H9 (cell line): ENCODE measurements around the gene CFAP100. TPM values are rescaled to one million over a fixed set of nuclear protein-coding genes. Genes with fewer than 3 reads are reported as not detected.

Source experiments
- DNase-seq: peaks from one replicate; pipeline ENCODE4 v3.0.0-alpha.2; 2017
- H2AFZ ChIP-seq: one replicate; pipeline ENCODE4 v1.6.1; 2013; ENCODE audit warnings: mild to moderate bottlenecking, low read length, control low read depth, moderate library complexity
- H2AK5ac ChIP-seq: 2 replicates; pipeline ENCODE4 v1.6.1; 2013; ENCODE audit warnings: low read length, control low read depth, mixed read lengths; ENCODE audit not compliant: insufficient read length
- H2BK120ac ChIP-seq: one replicate; pipeline ENCODE4 v1.6.1; 2013; ENCODE audit warnings: low read depth, mild to moderate bottlenecking, low read length, control low read depth, inconsistent platforms; ENCODE audit not compliant: poor library complexity, severe bottlenecking
- H2BK12ac ChIP-seq: 2 replicates; pipeline ENCODE4 v1.6.1; 2013; ENCODE audit warnings: low read length, control low read depth, mixed read lengths, low read depth; ENCODE audit not compliant: insufficient read length
- H2BK15ac ChIP-seq: 2 replicates; pipeline ENCODE4 v1.6.1; 2013; ENCODE audit warnings: low read depth, low read length, control low read depth
- H2BK20ac ChIP-seq: one replicate; pipeline ENCODE4 v1.6.1; 2013; ENCODE audit warnings: low read depth, mild to moderate bottlenecking, low read length, control low read depth, inconsistent platforms; ENCODE audit not compliant: poor library complexity, severe bottlenecking
- H2BK5ac ChIP-seq: 2 replicates; pipeline ENCODE4 v1.6.1; 2013; ENCODE audit warnings: low read length, control low read depth, mixed read lengths; ENCODE audit not compliant: insufficient read length
- H3K14ac ChIP-seq: 2 replicates; pipeline ENCODE4 v1.6.1; 2013; ENCODE audit warnings: low read length, control low read depth; ENCODE audit not compliant: insufficient read depth
- H3K18ac ChIP-seq: 2 replicates; pipeline ENCODE4 v1.6.1; 2013; ENCODE audit warnings: low read depth, mild to moderate bottlenecking, mixed read lengths, low read length, control low read depth; ENCODE audit not compliant: insufficient read length
- H3K23ac ChIP-seq: 2 replicates; pipeline ENCODE4 v1.6.1; 2013; ENCODE audit warnings: low read length, control low read depth, mixed read lengths, low read depth; ENCODE audit not compliant: insufficient read length
- H3K23me2 ChIP-seq: 2 replicates; pipeline ENCODE4 v1.6.1; 2013; ENCODE audit warnings: low read depth, mild to moderate bottlenecking, mixed read lengths, low read length, control low read depth; ENCODE audit not compliant: insufficient read length, poor library complexity, severe bottlenecking
- H3K27ac ChIP-seq: 2 replicates; pipeline ENCODE4 v1.5.1; 2013; ENCODE audit warnings: low read length, control low read depth, mixed read lengths, low read depth; ENCODE audit not compliant: insufficient read length
- H3K27me3 ChIP-seq: 2 replicates; pipeline ENCODE4 v1.6.1; 2013; ENCODE audit warnings: low read length, control low read depth, inconsistent platforms; ENCODE audit not compliant: insufficient read depth
- H3K4ac ChIP-seq: 2 replicates; pipeline ENCODE4 v1.6.1; 2013; ENCODE audit warnings: low read depth, mild to moderate bottlenecking, control low read depth, inconsistent platforms, low read length, moderate library complexity
- H3K4me1 ChIP-seq: 2 replicates; pipeline ENCODE4 v1.6.1; 2013; ENCODE audit warnings: low read length, control low read depth, inconsistent platforms; ENCODE audit not compliant: insufficient read depth
- H3K4me2 ChIP-seq: 2 replicates; pipeline ENCODE4 v1.6.1; 2013; ENCODE audit warnings: low read length, control low read depth, mixed read lengths; ENCODE audit not compliant: insufficient read length, insufficient read depth
- H3K56ac ChIP-seq: 2 replicates; pipeline ENCODE4 v1.6.1; 2013; ENCODE audit warnings: low read depth, mild to moderate bottlenecking, mixed read lengths, low read length, control low read depth; ENCODE audit not compliant: insufficient read length
- H3K79me1 ChIP-seq: 2 replicates; pipeline ENCODE4 v1.6.1; 2013; ENCODE audit warnings: low read depth, mild to moderate bottlenecking, moderate library complexity, low read length, control low read depth, inconsistent platforms; ENCODE audit not compliant: insufficient read depth, poor library complexity, severe bottlenecking
- H3K79me2 ChIP-seq: 2 replicates; pipeline ENCODE4 v1.6.1; 2013; ENCODE audit warnings: low read length, control low read depth, inconsistent platforms; ENCODE audit not compliant: insufficient read depth
- H3K9ac ChIP-seq: 2 replicates; pipeline ENCODE4 v1.6.1; 2013; ENCODE audit warnings: low read length, control low read depth, mixed read lengths; ENCODE audit not compliant: insufficient read length; ENCODE audit errors: extremely low read depth
- H3K9me3 ChIP-seq: one replicate; pipeline ENCODE4 v1.6.1; 2013; ENCODE audit warnings: low read depth, low read length, inconsistent platforms; ENCODE audit not compliant: control insufficient read depth
- H3T11ph ChIP-seq: one replicate; pipeline ENCODE4 v1.6.1; 2013; ENCODE audit warnings: mild to moderate bottlenecking, low read length, control low read depth, inconsistent platforms
- H4K20me1 ChIP-seq: one replicate; pipeline ENCODE4 v1.6.1; 2013; ENCODE audit not compliant: control insufficient read depth, insufficient read length, insufficient read depth
- H4K5ac ChIP-seq: 2 replicates; pipeline ENCODE4 v1.6.1; 2013; ENCODE audit warnings: low read depth, mild to moderate bottlenecking, mixed read lengths, low read length, control low read depth; ENCODE audit not compliant: insufficient read length
- H4K8ac ChIP-seq: replicated peaks from 2 replicates; pipeline ENCODE4 v1.6.1; 2013; ENCODE audit warnings: low read length, control low read depth, mixed read lengths, low read depth; ENCODE audit not compliant: insufficient read length
- H4K91ac ChIP-seq: 2 replicates; pipeline ENCODE4 v1.6.1; 2013; ENCODE audit warnings: low read depth, mild to moderate bottlenecking, moderate library complexity, mixed read lengths, low read length, control low read depth; ENCODE audit not compliant: insufficient read length
- H3K27ac Mint-ChIP-seq, 3 experiments: 2 replicates in 2 of 3; 3 replicates in 1 of 3; pipeline ENCODE4 v1.8.0; 2020 to 2021; ENCODE audit warnings: mixed read lengths in 3 of 3, mild to moderate bottlenecking in 1 of 3, moderate library complexity in 1 of 3
- H3K27me3 Mint-ChIP-seq: 2 replicates; pipeline ENCODE4 v1.8.0; 2021; ENCODE audit warnings: low read depth, mild to moderate bottlenecking, moderate library complexity, mixed read lengths
- H3K36me3 Mint-ChIP-seq, 3 experiments: 2 replicates in 2 of 3; 3 replicates in 1 of 3; pipeline ENCODE4 v1.8.0; 2020 to 2021; ENCODE audit warnings: low read depth in 3 of 3, mixed read lengths in 3 of 3; ENCODE audit not compliant: insufficient read depth in 1 of 3
- H3K4me1 Mint-ChIP-seq, 2 experiments: 2 replicates each; pipeline ENCODE4 v1.8.0; 2020; ENCODE audit warnings: mixed read lengths in 2 of 2
- H3K4me3 Mint-ChIP-seq, 2 experiments: 2 replicates in 1 of 2; 3 replicates in 1 of 2; pipeline ENCODE4 v1.8.0; 2020 to 2021; ENCODE audit warnings: mild to moderate bottlenecking in 2 of 2, mixed read lengths in 2 of 2, moderate library complexity in 1 of 2
- H3K9me3 Mint-ChIP-seq, 2 experiments: 2 replicates in 1 of 2; 3 replicates in 1 of 2; pipeline ENCODE4 v1.8.0; 2020; ENCODE audit warnings: mild to moderate bottlenecking in 2 of 2, mixed read lengths in 2 of 2, moderate library complexity in 1 of 2
- WGBS: extraction: QIAGEN DNeasy Blood & Tissue Kit; methylation state at CpG from one replicate; pipeline ENCODE4 v1.1.7; 2013; ENCODE audit warnings: missing lambda C conversion rate, low lambda C conversion rate, mixed read lengths; ENCODE audit not compliant: insufficient read length; ENCODE audit errors: extremely low coverage; 5-methylcytosine and 5-hydroxymethylcytosine counted together
- total RNA-seq: library from RNA; stranded (reverse); gene quantifications from 2 replicates; pipeline ENCODE4 v1.2.1, GENCODE V29; 2021
- TF ChIP-seq, protein P1 (sequence below): fragments of 200-600 bp; sonication (generic); conservative IDR thresholded peaks from 3 replicates; pipeline ENCODE4 v1.8.0; 2021; ENCODE audit warnings: antibody characterized with exemption, mild to moderate bottlenecking

CFAP100 gene
- total RNA-seq, 1 experiment from 2014 or later = 0.44 TPM

GRCh38 chr3:126399756-126400155, 5.0 kb downstream of the CFAP100 start:
- no peak overlapping the region for H3K4me3 Mint-ChIP-seq
- H3K4me1 ChIP-seq = no peaks in the 10 kb centered on the region; the same call in 1 of the 2 replicates
- H4K5ac ChIP-seq = no peak overlapping the region
- H2AK5ac ChIP-seq = no peak overlapping the region
- H3K4me2 ChIP-seq = no peak overlapping the region
- peaks cover 10% of the 10 kb centered on the region; the same call in 1 of the 2 replicates for H3K27me3 ChIP-seq
- H3T11ph ChIP-seq = no peak overlapping the region
- no peak overlapping the region for H2BK20ac ChIP-seq
- no peak overlapping the region for H3K56ac ChIP-seq
- TF ChIP-seq, protein P1, sequence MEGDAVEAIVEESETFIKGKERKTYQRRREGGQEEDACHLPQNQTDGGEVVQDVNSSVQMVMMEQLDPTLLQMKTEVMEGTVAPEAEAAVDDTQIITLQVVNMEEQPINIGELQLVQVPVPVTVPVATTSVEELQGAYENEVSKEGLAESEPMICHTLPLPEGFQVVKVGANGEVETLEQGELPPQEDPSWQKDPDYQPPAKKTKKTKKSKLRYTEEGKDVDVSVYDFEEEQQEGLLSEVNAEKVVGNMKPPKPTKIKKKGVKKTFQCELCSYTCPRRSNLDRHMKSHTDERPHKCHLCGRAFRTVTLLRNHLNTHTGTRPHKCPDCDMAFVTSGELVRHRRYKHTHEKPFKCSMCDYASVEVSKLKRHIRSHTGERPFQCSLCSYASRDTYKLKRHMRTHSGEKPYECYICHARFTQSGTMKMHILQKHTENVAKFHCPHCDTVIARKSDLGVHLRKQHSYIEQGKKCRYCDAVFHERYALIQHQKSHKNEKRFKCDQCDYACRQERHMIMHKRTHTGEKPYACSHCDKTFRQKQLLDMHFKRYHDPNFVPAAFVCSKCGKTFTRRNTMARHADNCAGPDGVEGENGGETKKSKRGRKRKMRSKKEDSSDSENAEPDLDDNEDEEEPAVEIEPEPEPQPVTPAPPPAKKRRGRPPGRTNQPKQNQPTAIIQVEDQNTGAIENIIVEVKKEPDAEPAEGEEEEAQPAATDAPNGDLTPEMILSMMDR = no peak
- no peaks in the 10 kb centered on the region for H3K79me1 ChIP-seq
- H3K4ac ChIP-seq = no peak overlapping the region
- H2BK120ac ChIP-seq = no peak overlapping the region
- H2BK15ac ChIP-seq = no peak overlapping the region
- peaks cover 22 to 27% of the 10 kb centered on the region in 2 experiments for H3K4me1 Mint-ChIP-seq
- no CpG with 5 or more reads among the region's 4 CpGs for WGBS
- no peak overlapping the region for H2BK12ac ChIP-seq
- H3K27ac ChIP-seq = no peak overlapping the region
- H4K20me1 ChIP-seq = no peaks in the 10 kb centered on the region
- no peak overlapping the region for H4K8ac ChIP-seq
- H3K9ac ChIP-seq = no peak overlapping the region
- no peak overlapping the region for H2AFZ ChIP-seq
- H3K27me3 Mint-ChIP-seq = peaks cover 27% of the 10 kb centered on the region
- no peak overlapping the region for H3K27ac Mint-ChIP-seq
- H3K79me2 ChIP-seq = no peaks in the 10 kb centered on the region
- no peaks in the 10 kb centered on the region for H3K9me3 Mint-ChIP-seq
- H3K9me3 ChIP-seq = no peaks in the 10 kb centered on the region
- peak; percentile 20 for DNase-seq
- H3K36me3 Mint-ChIP-seq = peaks cover 0 to 5% (median 0%) of the 10 kb centered on the region in 3 experiments; a peak in 1 of 7 replicates
- no peak overlapping the region for H3K23ac ChIP-seq
- H3K14ac ChIP-seq = no peak overlapping the region
- H4K91ac ChIP-seq = no peak overlapping the region
- H3K23me2 ChIP-seq = no peaks in the 10 kb centered on the region
- no peak overlapping the region for H2BK5ac ChIP-seq
- no peak overlapping the region for H3K18ac ChIP-seq
